NT2/D1 (cell line): ENCODE measurements around the gene CIROP.

Source experiments
- DNase-seq: peaks from one replicate; pipeline ENCODE4 v3.0.0-alpha.2; 2011; ENCODE audit warnings: low read depth, low spot score
- H3K27me3 ChIP-seq: 2 replicates; pipeline ENCODE4 v1.6.0; 2011; ENCODE audit warnings: mild to moderate bottlenecking; ENCODE audit not compliant: insufficient read length, insufficient read depth
- H3K36me3 ChIP-seq: 2 replicates; pipeline ENCODE4 v1.6.1; 2011; ENCODE audit warnings: mild to moderate bottlenecking, low read length, mixed read lengths; ENCODE audit not compliant: insufficient read depth, insufficient read length
- H3K4me1 ChIP-seq: 2 replicates; pipeline ENCODE4 v1.5.1; 2011; ENCODE audit not compliant: insufficient read depth, insufficient read length
- H3K4me3 ChIP-seq: 2 replicates; pipeline ENCODE4 v1.5.1; 2011; ENCODE audit warnings: low read depth; ENCODE audit not compliant: insufficient read length
- H3K9ac ChIP-seq: 2 replicates; pipeline ENCODE4 v1.6.0; 2011; ENCODE audit warnings: low read depth; ENCODE audit not compliant: insufficient read length
- H3K9me3 ChIP-seq: 2 replicates; pipeline ENCODE4 v1.5.1; 2011; ENCODE audit warnings: mild to moderate bottlenecking, low read length; ENCODE audit not compliant: insufficient read depth
- SUZ12 ChIP-seq: IDR thresholded peaks from 2 replicates; pipeline ENCODE4 v1.6.1; 2011; ENCODE audit not compliant: insufficient read length, insufficient read depth; ENCODE audit errors: extremely low read depth
- YY1 ChIP-seq: IDR thresholded peaks from 2 replicates; pipeline ENCODE4 v1.6.1; 2011; ENCODE audit not compliant: insufficient read length, insufficient read depth
- ZNF274 ChIP-seq: IDR thresholded peaks from 2 replicates; pipeline ENCODE4 v1.6.1; 2011; ENCODE audit warnings: mild to moderate bottlenecking, low read depth, low read length

Gene CIROP

DNA sequence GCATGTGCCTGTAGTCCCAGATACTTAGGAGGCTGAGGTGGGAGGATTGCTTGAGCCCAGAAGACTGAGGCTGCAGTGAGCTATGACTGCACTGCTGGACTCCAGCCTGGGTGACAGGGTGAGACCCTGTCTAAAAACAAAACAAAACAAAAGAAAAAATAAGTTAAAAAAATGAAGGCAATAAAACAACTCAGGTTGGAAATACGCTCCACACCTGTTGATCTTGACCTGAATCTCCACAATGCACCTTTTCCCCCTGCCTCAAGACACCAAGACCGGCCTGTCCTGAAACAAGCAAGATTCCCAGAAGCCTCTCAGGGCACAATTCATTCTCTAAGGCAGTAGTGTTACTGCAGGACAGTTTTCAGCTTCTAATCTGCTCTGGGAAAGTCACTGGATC, 35.1 kb upstream of the CIROP start:
- H3K4me1 ChIP-seq, result no peaks in the 10 kb centered on the region
- no peaks in the 10 kb centered on the region for H3K27me3 ChIP-seq
- peaks cover 4% of the 10 kb centered on the region for H3K36me3 ChIP-seq
- H3K9me3 ChIP-seq, result no peaks in the 10 kb centered on the region
- no peak overlapping the region for H3K4me3 ChIP-seq
- TF ChIP-seq SUZ12 (no peak), YY1 (no peak), ZNF274 (no peak)
- DNase-seq, result no peak
- H3K9ac ChIP-seq, result no peak overlapping the region

DNA sequence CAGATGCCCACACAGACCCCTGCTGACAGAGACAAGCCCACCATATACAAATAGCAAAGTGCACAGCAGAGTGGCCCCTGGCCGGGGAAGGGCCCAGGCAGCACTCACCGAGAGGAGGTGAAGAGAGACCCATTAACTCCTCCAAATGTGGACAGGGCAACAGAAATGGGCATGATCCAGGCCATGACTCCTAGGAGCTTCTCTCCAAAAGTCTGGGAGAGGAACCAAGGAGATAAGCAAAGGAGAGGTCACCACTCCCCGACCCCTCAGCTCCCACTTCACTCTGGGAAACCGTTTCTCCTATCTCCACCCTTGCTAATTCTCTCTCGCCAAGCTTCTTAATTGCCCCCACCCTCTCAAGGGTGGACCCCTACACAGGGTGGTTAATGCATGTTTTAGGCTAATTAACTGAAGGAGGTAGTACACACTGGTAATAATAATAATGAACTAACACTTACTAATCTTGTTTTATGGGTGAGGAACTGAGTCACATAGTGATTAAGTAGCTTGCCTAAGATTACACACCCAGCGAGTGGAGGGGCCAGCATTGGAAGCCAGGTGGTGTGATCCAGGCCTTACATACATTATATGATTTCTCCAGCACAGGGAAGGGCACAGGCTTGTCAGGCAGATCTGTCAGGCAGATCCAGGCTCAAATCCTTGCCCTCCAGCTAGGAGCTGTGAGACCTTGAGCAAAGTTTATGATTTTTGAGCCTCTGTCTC, 33.2 kb upstream of the CIROP start:
- H3K36me3 ChIP-seq, result peaks cover 4% of the 10 kb centered on the region
- H3K4me3 ChIP-seq, result no peak overlapping the region
- DNase-seq, result no peak
- no peaks in the 10 kb centered on the region for H3K27me3 ChIP-seq
- no peaks in the 10 kb centered on the region for H3K4me1 ChIP-seq
- H3K9me3 ChIP-seq, result no peaks in the 10 kb centered on the region
- H3K9ac ChIP-seq, result no peak overlapping the region
- no peak for TF ChIP-seq ZNF274
- TF ChIP-seq YY1, result no peak
- TF ChIP-seq SUZ12, result no peak

DNA sequence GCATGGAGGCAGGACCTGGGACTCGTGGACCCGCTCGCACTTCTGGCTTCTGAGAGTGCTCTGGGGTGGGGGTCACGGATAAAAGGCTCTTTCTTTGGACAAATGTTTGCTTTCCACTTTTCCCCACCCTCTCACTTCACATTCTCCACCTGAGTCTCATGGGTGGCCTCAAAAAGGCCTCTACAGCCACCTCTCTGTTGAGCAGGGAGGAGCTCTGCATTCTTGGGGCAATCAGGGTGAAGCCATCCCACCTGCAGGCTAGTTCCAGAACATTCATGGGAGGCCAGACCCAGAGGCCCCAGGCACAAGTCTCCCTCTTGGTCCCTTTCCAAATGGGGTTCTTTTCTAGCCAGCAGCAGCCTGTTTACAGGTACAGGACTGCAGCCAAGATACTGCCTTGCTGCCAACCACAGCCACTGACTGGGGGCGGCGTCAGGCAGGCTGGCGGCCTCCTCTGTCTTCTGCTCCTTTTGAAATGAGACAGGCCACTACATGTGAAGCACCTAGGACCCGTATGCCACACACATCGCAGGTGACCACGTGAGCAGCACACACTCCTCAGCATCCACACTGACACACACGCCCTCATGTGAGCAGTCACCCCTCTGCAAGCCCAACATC, 32.5 kb upstream of the CIROP start:
- no peak overlapping the region for H3K4me3 ChIP-seq
- H3K9ac ChIP-seq, result no peak overlapping the region
- H3K4me1 ChIP-seq, result no peaks in the 10 kb centered on the region
- no peaks in the 10 kb centered on the region for H3K9me3 ChIP-seq
- no peak for DNase-seq
- H3K27me3 ChIP-seq, result no peaks in the 10 kb centered on the region
- no peak for TF ChIP-seq ZNF274
- TF ChIP-seq SUZ12, result no peak
- TF ChIP-seq YY1, result no peak
- peaks cover 4% of the 10 kb centered on the region for H3K36me3 ChIP-seq

GRCh38 chr14:23136566-23137133, 31.9 kb upstream of the CIROP start:
- H3K4me1 ChIP-seq, result no peaks in the 10 kb centered on the region
- H3K36me3 ChIP-seq, result peaks cover 4% of the 10 kb centered on the region
- H3K4me3 ChIP-seq, result no peak overlapping the region
- DNase-seq, result no peak
- TF ChIP-seq YY1, result no peak
- TF ChIP-seq ZNF274, result no peak
- TF ChIP-seq SUZ12, result no peak
- no peaks in the 10 kb centered on the region for H3K27me3 ChIP-seq
- no peak overlapping the region for H3K9ac ChIP-seq
- H3K9me3 ChIP-seq, result no peaks in the 10 kb centered on the region

GRCh38 chr14:23132970-23133369, 28.2 kb upstream of the CIROP start:
- Histone ChIP-seq H3K27me3 (no peaks in the 10 kb centered on the region), H3K4me3 (no peak overlapping the region), H3K4me1 (no peaks in the 10 kb centered on the region), H3K36me3 (peaks cover 7% of the 10 kb centered on the region), H3K9me3 (no peaks in the 10 kb centered on the region), H3K9ac (no peak overlapping the region)
- no peak for TF ChIP-seq SUZ12
- no peak for TF ChIP-seq ZNF274
- TF ChIP-seq YY1, result no peak
- no peak for DNase-seq

GRCh38 chr14:23131482-23131881, 26.7 kb upstream of the CIROP start:
- no peaks in the 10 kb centered on the region for H3K9me3 ChIP-seq
- peaks cover 7% of the 10 kb centered on the region for H3K36me3 ChIP-seq
- H3K4me1 ChIP-seq, result peaks cover 2% of the 10 kb centered on the region
- no peak overlapping the region for H3K4me3 ChIP-seq
- no peak overlapping the region for H3K9ac ChIP-seq
- H3K27me3 ChIP-seq, result no peaks in the 10 kb centered on the region
- TF ChIP-seq YY1, result no peak
- no peak for TF ChIP-seq ZNF274
- no peak for TF ChIP-seq SUZ12
- DNase-seq, result no peak

- TF ChIP-seq ZNF274 (no peak), YY1 (no peak), SUZ12 (no peak)
These were observed 26.1 kb upstream of the CIROP start for GRCh38 chr14:23130871-23131270.

More at GRCh38 chr14:23130871-23131270, 26.1 kb upstream of the CIROP start:
- no peak overlapping the region for H3K4me3 ChIP-seq
- H3K36me3 ChIP-seq, result peaks cover 7% of the 10 kb centered on the region
- no peaks in the 10 kb centered on the region for H3K9me3 ChIP-seq
- H3K27me3 ChIP-seq, result no peaks in the 10 kb centered on the region
- no peak for DNase-seq
- H3K9ac ChIP-seq, result no peak overlapping the region
- H3K4me1 ChIP-seq, result peaks cover 2% of the 10 kb centered on the region
